ENCODE results near the gene BBOX1. TPM values are rescaled to one million over a fixed set of nuclear protein-coding genes. Genes with fewer than 3 reads are reported as not detected.
A peak's percentile ranks its signal among the peaks of the same experiment; 100 is the strongest.
"Not testable (repeated sequence)": the region's sequence is repeated elsewhere in the genome, so short reads cannot be mapped to it uniquely, and the experiment has no call there.

BBOX1 gene
- total and polyA plus RNA-seq, 7 donors, result not detected

DNA sequence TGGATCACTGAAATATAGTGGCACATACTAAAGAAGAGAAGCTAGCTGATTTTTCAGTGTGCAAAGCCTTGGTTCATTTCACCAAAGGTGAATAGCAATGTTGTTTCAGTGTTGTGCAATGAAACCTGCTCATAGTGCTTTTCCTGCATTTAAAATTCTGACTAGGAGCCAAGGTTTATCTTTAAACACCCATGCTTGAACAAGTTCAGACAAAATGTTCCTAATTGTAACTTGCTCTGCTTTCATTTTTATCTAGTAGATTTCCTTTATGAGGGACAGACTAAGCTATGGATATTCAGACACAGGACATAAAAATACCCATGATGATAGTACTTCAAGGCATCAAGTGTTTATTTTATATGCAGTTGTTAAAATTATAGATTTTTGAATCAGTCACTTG, 47.7 kb downstream of the BBOX1 start:
- Histone ChIP-seq H3K4me3 (no peak overlapping the region), H3K27me3 (no peaks in the 10 kb centered on the region), H3K9me3 (peaks cover 0 to 4% (median 0%) of the 10 kb centered on the region in 4 donors), H3K27ac (peak overlapping the region in 2 of 4 donors; percentile 16 to 38), H3K36me3 (no peaks in the 10 kb centered on the region), H3K4me1 (peaks cover 0 to 42% (median 22%) of the 10 kb centered on the region in 4 donors)
- DNase-seq, result no peak
- TF ChIP-seq POLR2AphosphoS5 (IDR thresholded peaks at IDR 0.05) (peak in 1 of 4 donors; percentile 9), POLR2A (IDR thresholded peaks at IDR 0.05) (no peak), EP300 (IDR thresholded peaks at IDR 0.05) (no peak)
- TF ChIP-seq, protein P1, sequence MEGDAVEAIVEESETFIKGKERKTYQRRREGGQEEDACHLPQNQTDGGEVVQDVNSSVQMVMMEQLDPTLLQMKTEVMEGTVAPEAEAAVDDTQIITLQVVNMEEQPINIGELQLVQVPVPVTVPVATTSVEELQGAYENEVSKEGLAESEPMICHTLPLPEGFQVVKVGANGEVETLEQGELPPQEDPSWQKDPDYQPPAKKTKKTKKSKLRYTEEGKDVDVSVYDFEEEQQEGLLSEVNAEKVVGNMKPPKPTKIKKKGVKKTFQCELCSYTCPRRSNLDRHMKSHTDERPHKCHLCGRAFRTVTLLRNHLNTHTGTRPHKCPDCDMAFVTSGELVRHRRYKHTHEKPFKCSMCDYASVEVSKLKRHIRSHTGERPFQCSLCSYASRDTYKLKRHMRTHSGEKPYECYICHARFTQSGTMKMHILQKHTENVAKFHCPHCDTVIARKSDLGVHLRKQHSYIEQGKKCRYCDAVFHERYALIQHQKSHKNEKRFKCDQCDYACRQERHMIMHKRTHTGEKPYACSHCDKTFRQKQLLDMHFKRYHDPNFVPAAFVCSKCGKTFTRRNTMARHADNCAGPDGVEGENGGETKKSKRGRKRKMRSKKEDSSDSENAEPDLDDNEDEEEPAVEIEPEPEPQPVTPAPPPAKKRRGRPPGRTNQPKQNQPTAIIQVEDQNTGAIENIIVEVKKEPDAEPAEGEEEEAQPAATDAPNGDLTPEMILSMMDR (IDR thresholded peaks at IDR 0.05), result no peak
- intact Hi-C loops (cut with DNase I), result no loop called here

DNA sequence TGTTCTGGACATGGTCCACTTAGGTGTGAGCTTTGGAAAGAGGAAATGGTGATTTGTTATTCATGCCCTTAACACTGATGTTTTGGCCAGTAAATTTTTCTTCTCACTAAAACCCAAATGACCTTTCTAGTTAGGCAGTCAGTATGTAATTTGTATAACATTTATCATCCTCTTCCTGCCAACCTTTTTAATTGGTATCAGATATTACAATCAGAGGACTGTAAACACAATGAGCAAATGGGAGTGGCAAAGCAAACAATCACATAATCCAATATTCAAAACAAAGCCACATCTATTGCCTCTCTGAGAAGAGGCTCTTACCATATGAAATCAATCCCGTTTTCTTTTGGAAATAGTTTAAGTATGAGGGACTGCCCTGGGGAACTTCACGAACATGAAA, 49.1 kb downstream of the BBOX1 start:
- Histone ChIP-seq H3K36me3 (no peaks in the 10 kb centered on the region), H3K9me3 (peaks cover 0 to 4% (median 0%) of the 10 kb centered on the region in 4 donors), H3K4me1 (peaks cover 0 to 30% (median 11%) of the 10 kb centered on the region in 4 donors), H3K27me3 (no peaks in the 10 kb centered on the region), H3K4me3 (no peak overlapping the region), H3K27ac (no peak overlapping the region)
- 71 to 90% methylated on average over 2 of the region's 2 CpGs for WGBS, 2 donors
- TF ChIP-seq EP300 (IDR thresholded peaks at IDR 0.05), result no peak
- TF ChIP-seq POLR2A (IDR thresholded peaks at IDR 0.05), result no peak
- TF ChIP-seq, protein P1 (IDR thresholded peaks at IDR 0.05), result no peak
- no peak for TF ChIP-seq POLR2AphosphoS5 (IDR thresholded peaks at IDR 0.05)
- intact Hi-C loops (cut with DNase I), result no loop called here
- DNase-seq, result no peak

DNA sequence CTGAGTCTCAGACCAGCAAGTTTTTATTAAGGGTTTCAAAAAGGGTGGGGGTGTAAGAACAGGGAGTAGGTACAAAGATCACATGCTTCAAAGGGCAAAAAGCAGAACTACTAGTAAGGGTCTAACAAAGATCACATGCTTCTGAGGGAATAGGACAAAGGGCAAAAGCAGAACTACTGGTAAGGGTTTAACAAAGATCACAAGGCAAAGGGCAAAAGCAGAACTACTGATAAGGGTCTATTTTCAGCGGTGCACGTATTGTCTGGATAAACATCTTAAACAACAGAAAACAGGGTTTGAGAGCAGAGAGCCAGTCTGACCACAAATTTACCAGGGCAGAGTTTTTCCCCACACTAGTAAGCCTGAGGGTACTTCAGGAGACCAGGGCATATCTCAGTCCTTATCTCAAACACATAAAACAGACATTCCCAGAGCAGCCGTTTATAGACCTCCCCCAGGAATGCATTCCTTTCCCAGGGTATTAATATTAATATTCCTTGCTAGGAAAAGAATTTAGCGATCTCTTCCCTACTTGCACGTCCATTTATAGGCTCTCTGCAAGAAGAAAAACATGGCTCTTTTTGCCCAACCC, 49.8 kb downstream of the BBOX1 start:
- H3K27me3 ChIP-seq; H3K9me3 ChIP-seq; H3K4me3 ChIP-seq; H3K36me3 ChIP-seq; H3K27ac ChIP-seq; intact Hi-C loops (cut with DNase I); DNase-seq: not testable (repeated sequence)
- H3K4me1 ChIP-seq, result peaks cover 0 to 23% (median 5%) of the 10 kb centered on the region in 4 donors
- 55 to 72% methylated on average over 5 of the region's 5 CpGs for WGBS, 2 donors

DNA sequence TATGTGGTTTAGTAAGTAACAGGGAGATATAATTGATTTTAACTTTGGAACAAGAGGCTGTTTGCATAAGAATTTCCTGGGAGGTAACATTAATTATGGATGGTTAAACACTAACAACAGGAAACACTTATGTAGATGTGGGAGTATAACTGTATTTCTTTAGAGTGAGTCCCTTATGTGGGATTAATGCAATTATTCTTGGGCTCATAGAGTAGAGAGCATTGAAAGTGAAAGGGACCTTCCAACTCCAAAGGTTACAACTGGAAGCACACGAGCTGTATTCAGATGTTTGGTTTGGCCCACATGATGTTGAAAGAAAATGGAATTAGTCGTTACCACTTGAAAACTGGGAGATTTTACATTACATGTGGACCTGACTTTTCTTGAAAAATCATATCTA, 53.5 kb downstream of the BBOX1 start:
- TF ChIP-seq, protein P1 (IDR thresholded peaks at IDR 0.05), result no peak
- no peak for TF ChIP-seq EP300 (IDR thresholded peaks at IDR 0.05)
- no peak for TF ChIP-seq POLR2A (IDR thresholded peaks at IDR 0.05)
- no peak for TF ChIP-seq POLR2AphosphoS5 (IDR thresholded peaks at IDR 0.05)

DNA sequence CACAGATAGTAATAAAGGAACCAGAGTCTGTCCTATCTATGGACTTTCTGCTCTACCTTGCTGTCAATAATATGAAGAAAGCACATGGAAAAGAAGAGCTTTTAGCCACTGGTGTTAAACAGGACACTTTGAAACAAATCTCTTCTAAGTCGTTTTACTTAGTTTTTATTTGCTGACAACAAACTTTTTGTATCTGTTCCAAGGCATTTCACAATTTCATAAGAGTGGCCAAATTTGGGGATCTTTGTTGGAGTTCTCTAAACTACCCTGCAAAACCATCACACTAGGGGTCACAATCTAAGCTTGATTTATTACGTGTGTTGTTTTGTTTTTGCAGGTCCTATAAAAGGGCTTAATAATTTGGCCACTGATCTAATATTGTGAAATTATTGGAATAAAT, 54.4 kb downstream of the BBOX1 start:
- TF ChIP-seq, protein P1 (IDR thresholded peaks at IDR 0.05), result no peak
- no peak for TF ChIP-seq EP300 (IDR thresholded peaks at IDR 0.05)
- no peak for TF ChIP-seq POLR2A (IDR thresholded peaks at IDR 0.05)
- no peak for TF ChIP-seq POLR2AphosphoS5 (IDR thresholded peaks at IDR 0.05)
- Histone ChIP-seq H3K36me3 (no peaks in the 10 kb centered on the region), H3K27ac (no peak overlapping the region), H3K9me3 (peaks cover 0 to 4% (median 0%) of the 10 kb centered on the region in 4 donors), H3K4me3 (no peak overlapping the region), H3K27me3 (no peaks in the 10 kb centered on the region), H3K4me1 (no peaks in the 10 kb centered on the region)
- 55 to 71% methylated on average over 2 of the region's 2 CpGs for WGBS, 2 donors
- intact Hi-C loops (cut with DNase I), result no loop called here
- no peak for DNase-seq

More for the DNA sequence above, 53.5 kb downstream of the BBOX1 start:
- peaks cover 0 to 4% (median 0%) of the 10 kb centered on the region in 4 donors for H3K9me3 ChIP-seq
- intact Hi-C loops (cut with DNase I), result no loop called here
- H3K27ac ChIP-seq, result no peak overlapping the region
- H3K27me3 ChIP-seq, result no peaks in the 10 kb centered on the region
- no peaks in the 10 kb centered on the region for H3K4me1 ChIP-seq
- H3K4me3 ChIP-seq, result no peak overlapping the region
- H3K36me3 ChIP-seq, result no peaks in the 10 kb centered on the region
- no peak for DNase-seq
- WGBS, 2 donors, result 26 to 52% methylated on average over 2 of the region's 2 CpGs

Data from sigmoid colon (tissue), 7 donors.